SK-N-MC (cell line): ENCODE measurements around the gene CNTN6.

Experiments used
- EZH2 ChIP-seq: fragments of 200-600 bp; sonication (generic); IDR thresholded peaks from one replicate; pipeline ENCODE4 v1.6.1; 2017; ENCODE audit warnings: antibody characterized with exemption
- POLR2AphosphoS5 ChIP-seq: IDR thresholded peaks from 2 replicates; pipeline ENCODE4 v1.6.1; 2012; ENCODE audit warnings: mild to moderate bottlenecking, low read depth, low read length, borderline replicate concordance

GRCh38 chr3:1068985-1069384 lies 23.8 kb upstream of the CNTN6 start:
- TF ChIP-seq EZH2 (no peak), POLR2AphosphoS5 (no peak)
